Measurements from ENCODE around the gene SGMS1.

GRCh38 chr10:50464004-50464409 lies 159.7 kb downstream of the SGMS1 start:
- no peak for TF ChIP-seq CTCF (IDR thresholded peaks at IDR 0.05)
- TF ChIP-seq EZH2phosphoT487 (IDR thresholded peaks at IDR 0.05), result no peak
- TF ChIP-seq EZH2 (IDR thresholded peaks at IDR 0.05), result no peak

All from neural progenitor cell (in vitro differentiated cells).